GM23338 (cell line): ENCODE results near the gene PPM1N. TPM values are rescaled to one million over a fixed set of nuclear protein-coding genes. Genes with fewer than 3 reads are reported as not detected.

ENCODE experiments used
- ATAC-seq: fragments of 200-7000 bp; cut with Tn5 transposase; 3 replicates; pipeline ENCODE4 v1.9.1; 2020
- DNase-seq: peaks from one replicate; pipeline ENCODE4 v3.0.0-alpha.2; 2015; ENCODE audit warnings: low spot score
- H2AFZ ChIP-seq: fragments of 200-600 bp; sonication (generic); 2 replicates; pipeline ENCODE4 v1.8.0; 2016; ENCODE audit warnings: antibody characterized with exemption, mild to moderate bottlenecking, moderate library complexity
- H3F3A ChIP-seq: fragments of 200-600 bp; sonication (generic); replicated peaks from 2 replicates; pipeline ENCODE4 v1.8.0; 2017; ENCODE audit warnings: antibody characterized with exemption, mixed run types, low read depth
- H3K27ac ChIP-seq: fragments of 200-600 bp; sonication (generic); 2 replicates; pipeline ENCODE4 v1.6.1; 2016; ENCODE audit warnings: low read depth
- H3K27me3 ChIP-seq: fragments of 200-600 bp; sonication (generic); 2 replicates; pipeline ENCODE4 v1.8.0; 2016; ENCODE audit warnings: mild to moderate bottlenecking, mixed run types, moderate library complexity; ENCODE audit not compliant: insufficient read depth
- H3K36me3 ChIP-seq: fragments of 200-600 bp; sonication (generic); 2 replicates; pipeline ENCODE4 v1.8.0; 2016; ENCODE audit warnings: mild to moderate bottlenecking; ENCODE audit not compliant: insufficient read depth
- H3K4me1 ChIP-seq: fragments of 200-600 bp; sonication (generic); 2 replicates; pipeline ENCODE4 v1.8.0; 2016; ENCODE audit warnings: mild to moderate bottlenecking, moderate library complexity; ENCODE audit not compliant: insufficient read depth
- H3K4me2 ChIP-seq: fragments of 200-600 bp; sonication (generic); 2 replicates; pipeline ENCODE4 v1.7.1; 2017; ENCODE audit warnings: mixed run types
- H3K4me3 ChIP-seq: fragments of 200-600 bp; sonication (generic); 2 replicates; pipeline ENCODE4 v1.6.1; 2016; ENCODE audit warnings: mixed run types
- H3K79me2 ChIP-seq: fragments of 200-600 bp; sonication (generic); replicated peaks from 2 replicates; pipeline ENCODE4 v1.8.0; 2017; ENCODE audit warnings: mild to moderate bottlenecking; ENCODE audit not compliant: insufficient read depth
- H3K9me2 ChIP-seq: fragments of 200-600 bp; sonication (generic); 2 replicates; pipeline ENCODE4 v1.8.0; 2017; ENCODE audit not compliant: insufficient read depth
- H4K20me1 ChIP-seq: fragments of 200-600 bp; sonication (generic); replicated peaks from 2 replicates; pipeline ENCODE4 v1.8.0; 2017; ENCODE audit warnings: mild to moderate bottlenecking; ENCODE audit not compliant: insufficient read depth
- H3K27ac Mint-ChIP-seq: 2 replicates; pipeline ENCODE4 v1.8.0; 2020; ENCODE audit warnings: inconsistent platforms, mild to moderate bottlenecking, moderate library complexity, mixed read lengths
- H3K27me3 Mint-ChIP-seq: 3 replicates; pipeline ENCODE4 v1.8.0; 2022; ENCODE audit warnings: low read depth, mild to moderate bottlenecking, moderate library complexity, mixed read lengths, inconsistent platforms; ENCODE audit not compliant: insufficient read depth, poor library complexity
- H3K36me3 Mint-ChIP-seq: 3 replicates; pipeline ENCODE4 v1.8.0; 2021; ENCODE audit warnings: low read depth, mild to moderate bottlenecking, inconsistent platforms, moderate library complexity, mixed read lengths
- H3K4me1 Mint-ChIP-seq: 3 replicates; pipeline ENCODE4 v1.8.0; 2020; ENCODE audit warnings: mild to moderate bottlenecking, inconsistent platforms, mixed read lengths
- H3K4me3 Mint-ChIP-seq: 3 replicates; pipeline ENCODE4 v1.8.0; 2021; ENCODE audit warnings: moderate library complexity, mild to moderate bottlenecking, inconsistent platforms, mixed read lengths
- H3K9me3 Mint-ChIP-seq: 3 replicates; pipeline ENCODE4 v1.8.0; 2020; ENCODE audit warnings: moderate library complexity, mild to moderate bottlenecking, inconsistent platforms, mixed read lengths
- CREB1 ChIP-seq: fragments of 250-450 bp; sonication (Bioruptor Pico); IDR thresholded peaks from 2 replicates; pipeline ENCODE4 v1.5.0; 2020; ENCODE audit warnings: low read depth, mild to moderate bottlenecking, moderate library complexity
- CTCF ChIP-seq, 2 experiments: fragments of 200-600 bp in 1 of 2; sonication (generic) in 1 of 2; conservative IDR thresholded peaks; 2 replicates each; pipeline versions ENCODE4 v1.5.1 to v1.6.1; 2016 to 2017; ENCODE audit warnings: antibody characterized with exemption in 2 of 2, low read depth in 2 of 2, mild to moderate bottlenecking in 2 of 2, moderate library complexity in 1 of 2
- ETS1 ChIP-seq: IDR thresholded peaks from 2 replicates; pipeline ENCODE4 v1.6.1; 2016; ENCODE audit warnings: antibody characterized with exemption
- EZH2phosphoT487 ChIP-seq: fragments of 200-600 bp; sonication (generic); IDR thresholded peaks from one replicate; pipeline ENCODE4 v1.8.1; 2018; ENCODE audit warnings: antibody characterized with exemption; ENCODE audit not compliant: unreplicated experiment
- JUNB ChIP-seq: IDR thresholded peaks from one replicate; pipeline ENCODE4 v1.6.1; 2016; ENCODE audit warnings: antibody characterized with exemption; ENCODE audit not compliant: unreplicated experiment
- NANOG ChIP-seq: IDR thresholded peaks from 2 replicates; pipeline ENCODE4 v1.6.1; 2016; ENCODE audit warnings: antibody characterized with exemption, borderline replicate concordance
- POLR2AphosphoS5 ChIP-seq: IDR thresholded peaks from 2 replicates; pipeline ENCODE4 v1.6.1; 2016; ENCODE audit warnings: antibody characterized with exemption, low read depth
- ZNF114 ChIP-seq: fragments of 250-450 bp; sonication (Bioruptor Pico); IDR thresholded peaks from 2 replicates; pipeline ENCODE4 v1.5.0; 2020; ENCODE audit warnings: mild to moderate bottlenecking, moderate library complexity
- ZNF331 ChIP-seq: fragments of 250-450 bp; sonication (Bioruptor Pico); IDR thresholded peaks from 2 replicates; pipeline ENCODE4 v1.5.0; 2020; ENCODE audit warnings: low read depth, mild to moderate bottlenecking, moderate library complexity
- ZNF462 ChIP-seq: fragments of 250-450 bp; sonication (Bioruptor Pico); IDR thresholded peaks from 2 replicates; pipeline ENCODE4 v1.5.0; 2020; ENCODE audit warnings: mild to moderate bottlenecking, moderate library complexity
- polyA plus RNA-seq: library from polyadenylated mRNA; unstranded; fragments of >200 nt; fragmentation: Nextera tagmentation; extraction: Ambion mirVana; gene quantifications from 2 replicates; pipeline ENCODE4 v1.2.1, GENCODE V29; 2016
- total RNA-seq: library from RNA; depleted of rRNA; stranded (reverse); fragments of >200 nt; shearing (Covaris generic); gene quantifications from 2 replicates; pipeline ENCODE4 v1.2.3, GENCODE V29; 2014

PPM1N gene
- total and polyA plus RNA-seq, 2 experiments from 2014 or later, result 15.2 to 25.1 TPM

DNA sequence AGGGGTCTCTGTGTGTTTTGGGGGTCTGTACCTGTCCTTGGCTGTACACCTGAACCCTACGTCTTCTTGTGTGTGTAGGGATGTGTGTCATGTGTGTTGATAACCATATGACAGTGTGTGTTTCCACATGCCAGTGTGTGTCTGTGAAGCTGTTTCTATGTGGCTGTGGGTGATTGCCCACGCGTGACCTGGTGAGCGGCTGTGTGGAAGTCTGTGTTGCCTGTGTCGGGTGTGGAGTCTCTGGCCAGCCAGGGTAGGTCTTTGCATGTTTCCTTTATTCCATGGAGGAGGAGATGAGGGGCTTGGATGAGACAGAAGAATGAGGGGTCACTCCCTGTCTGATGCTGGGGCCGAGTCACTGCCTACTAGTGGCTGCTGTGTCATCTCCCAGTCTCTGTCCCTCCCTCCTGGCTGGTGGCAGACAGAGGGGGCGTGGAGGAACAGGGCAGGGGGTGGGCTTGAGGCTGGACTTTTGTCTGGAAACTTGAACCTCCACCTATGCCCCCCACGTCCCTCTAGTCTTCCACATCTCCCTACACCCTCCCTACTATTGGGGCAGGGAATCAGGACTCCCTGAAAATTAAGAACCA is 33.3 kb upstream of the PPM1N start:
- no peak for DNase-seq
- H3K27ac Mint-ChIP-seq, result no peak overlapping the region
- H3K4me1 Mint-ChIP-seq, result peaks cover 15% of the 10 kb centered on the region
- Histone ChIP-seq H3K4me3 (no peak overlapping the region), H4K20me1 (no peaks in the 10 kb centered on the region; the same call in 1 of the 2 replicates), H3K79me2 (no peaks in the 10 kb centered on the region), H3K4me2 (no peak overlapping the region), H3K4me1 (peaks cover 11% of the 10 kb centered on the region; the same call in 1 of the 2 replicates), H3K27ac (no peak overlapping the region), H3K36me3 (no peaks in the 10 kb centered on the region), H3K27me3 (peaks cover 21% of the 10 kb centered on the region), H3F3A (peaks cover 15% of the 10 kb centered on the region), H3K9me2 (no peaks in the 10 kb centered on the region), H2AFZ (no peak overlapping the region)
- no peak for ATAC-seq
- no peaks in the 10 kb centered on the region; the same call in 2 of the 3 replicates for H3K9me3 Mint-ChIP-seq
- no peaks in the 10 kb centered on the region; the same call in 2 of the 3 replicates for H3K36me3 Mint-ChIP-seq
- TF ChIP-seq CTCF (conservative IDR thresholded peaks at IDR 0.05; ENCODE audit: low read depth in 2 of 2), result peak in 1 of 2 experiments; percentile 39; a peak in 2 of 4 replicates
- TF ChIP-seq CREB1 (CRISPR knock-in tag), result no peak
- TF ChIP-seq ZNF114, result no peak
- H3K4me3 Mint-ChIP-seq, result no peak overlapping the region
- peaks cover 19% of the 10 kb centered on the region for H3K27me3 Mint-ChIP-seq

DNA sequence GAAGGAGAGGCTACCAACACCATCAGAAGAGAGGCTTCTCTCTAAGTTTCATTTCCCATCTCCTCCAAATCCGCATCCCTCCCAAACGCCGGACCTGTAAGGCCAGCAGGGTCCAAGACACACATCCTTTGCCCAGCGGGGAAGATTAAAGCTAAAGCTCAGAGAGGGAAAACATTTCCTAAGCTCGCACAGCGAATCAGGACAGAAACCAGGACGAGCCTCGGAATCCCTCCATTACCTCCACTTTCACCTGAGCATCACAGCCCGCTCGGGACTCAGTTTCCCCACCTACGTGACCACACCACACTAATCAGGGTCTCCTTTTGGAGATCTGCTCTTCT is 31.2 kb upstream of the PPM1N start:
- H3K79me2 ChIP-seq, result no peaks in the 10 kb centered on the region
- H3F3A ChIP-seq, result peaks cover 17% of the 10 kb centered on the region
- Mint-ChIP-seq H3K9me3 (no peaks in the 10 kb centered on the region), H3K4me1 (peaks cover 15% of the 10 kb centered on the region), H3K4me3 (peak overlapping the region; percentile 87), H3K27me3 (peaks cover 32% of the 10 kb centered on the region), H3K27ac (no peak overlapping the region), H3K36me3 (no peaks in the 10 kb centered on the region; the same call in 2 of the 3 replicates)
- ATAC-seq, result no peak
- no peaks in the 10 kb centered on the region for H4K20me1 ChIP-seq
- no peaks in the 10 kb centered on the region for H3K9me2 ChIP-seq
- H3K4me1 ChIP-seq, result peaks cover 18% of the 10 kb centered on the region; the same call in 1 of the 2 replicates
- H3K4me3 ChIP-seq, result peak overlapping the region; percentile 95
- peak; percentile 47 for DNase-seq
- H2AFZ ChIP-seq, result peak overlapping the region; percentile 100
- H3K36me3 ChIP-seq, result no peaks in the 10 kb centered on the region
- H3K4me2 ChIP-seq, result peak overlapping the region; percentile 98
- peaks cover 36% of the 10 kb centered on the region for H3K27me3 ChIP-seq
- no peak overlapping the region for H3K27ac ChIP-seq
- TF ChIP-seq ZNF462 (CRISPR knock-in tag) (no peak), NANOG (no peak), CTCF (conservative IDR thresholded peaks at IDR 0.05; ENCODE audit: low read depth in 2 of 2) (no peak; a peak in 1 of 4 replicates), POLR2AphosphoS5 (no peak), EZH2phosphoT487 (no peak), JUNB (no peak), ZNF114 (no peak), ETS1 (no peak), ZNF331 (CRISPR knock-in tag) (no peak), CREB1 (CRISPR knock-in tag) (no peak)
